B cell (primary cell): Measurements from ENCODE around the gene SCYGR1.
"Not testable (repeated sequence)": the region's sequence is repeated elsewhere in the genome, so short reads cannot be mapped to it uniquely, and the experiment has no call there.

Source experiments
- CTCF ChIP-seq: fragments of 200-600 bp; IDR thresholded peaks from one replicate; pipeline ENCODE4 v1.8.0; 2022; ENCODE audit warnings: antibody characterized with exemption, mild to moderate bottlenecking
- EZH2 ChIP-seq: IDR thresholded peaks from 2 replicates; pipeline ENCODE4 v1.6.1; 2012; ENCODE audit warnings: borderline replicate concordance, low read depth, mild to moderate bottlenecking, moderate library complexity, low read length; ENCODE audit not compliant: insufficient read depth, poor library complexity, severe bottlenecking

- not testable (repeated sequence) for TF ChIP-seq CTCF, EZH2
Observed at GRCh38 chr2:227364585-227365263, 23.0 kb downstream of the SCYGR1 start.
